Measurements from ENCODE around the gene FGD2. TPM values are rescaled to one million over a fixed set of nuclear protein-coding genes. Genes with fewer than 3 reads are reported as not detected.
A peak's percentile ranks its signal among the peaks of the same experiment; 100 is the strongest.

Gene FGD2
- total RNA-seq, 2 donors from 2014 or later = not detected

DNA sequence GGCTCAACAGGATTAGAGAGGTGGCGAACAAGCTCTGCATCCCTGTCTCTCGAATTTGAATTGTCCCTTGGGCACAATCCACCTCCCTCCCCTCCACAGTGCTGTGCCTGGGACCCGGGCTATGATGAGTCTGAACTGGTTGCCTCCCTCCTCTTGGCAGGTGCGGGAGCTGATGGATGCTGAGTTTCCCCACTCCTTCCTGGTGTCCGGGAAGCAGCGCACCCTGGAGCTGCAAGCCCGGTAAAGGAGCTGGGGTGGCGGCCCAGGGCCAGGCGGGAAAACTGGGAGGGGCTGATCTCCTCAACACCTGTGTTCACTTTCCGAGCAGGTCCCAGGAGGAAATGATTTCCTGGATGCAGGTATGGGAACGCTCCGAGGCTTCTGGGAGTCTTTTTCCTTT lies 14.9 kb downstream of the FGD2 start:
- Histone ChIP-seq H3K4me3 (ENCODE audit: low read length) (no peak overlapping the region), H3K4me1 (ENCODE audit: control insufficient read depth, insufficient read depth, low read length) (peaks cover 8% of the 10 kb centered on the region), H3K9me3 (ENCODE audit: control insufficient read depth, low read length) (no peaks in the 10 kb centered on the region), H3K9ac (ENCODE audit: extremely low read depth, low read length, poor library complexity, severe bottlenecking) (no peak overlapping the region), H3K36me3 (ENCODE audit: control insufficient read depth, insufficient read depth, low read length) (no peaks in the 10 kb centered on the region), H3K27ac (ENCODE audit: low read depth, low read length) (no peak overlapping the region), H3K27me3 (ENCODE audit: control insufficient read depth, insufficient read depth, low read length, poor library complexity, severe bottlenecking) (no peaks in the 10 kb centered on the region)
- no peaks in the 10 kb centered on the region for H3K27me3 Mint-ChIP-seq (ENCODE audit: insufficient read depth)
- peaks cover 16% of the 10 kb centered on the region for H3K4me1 Mint-ChIP-seq
- H3K27ac Mint-ChIP-seq = no peak overlapping the region
- TF ChIP-seq, protein P1, sequence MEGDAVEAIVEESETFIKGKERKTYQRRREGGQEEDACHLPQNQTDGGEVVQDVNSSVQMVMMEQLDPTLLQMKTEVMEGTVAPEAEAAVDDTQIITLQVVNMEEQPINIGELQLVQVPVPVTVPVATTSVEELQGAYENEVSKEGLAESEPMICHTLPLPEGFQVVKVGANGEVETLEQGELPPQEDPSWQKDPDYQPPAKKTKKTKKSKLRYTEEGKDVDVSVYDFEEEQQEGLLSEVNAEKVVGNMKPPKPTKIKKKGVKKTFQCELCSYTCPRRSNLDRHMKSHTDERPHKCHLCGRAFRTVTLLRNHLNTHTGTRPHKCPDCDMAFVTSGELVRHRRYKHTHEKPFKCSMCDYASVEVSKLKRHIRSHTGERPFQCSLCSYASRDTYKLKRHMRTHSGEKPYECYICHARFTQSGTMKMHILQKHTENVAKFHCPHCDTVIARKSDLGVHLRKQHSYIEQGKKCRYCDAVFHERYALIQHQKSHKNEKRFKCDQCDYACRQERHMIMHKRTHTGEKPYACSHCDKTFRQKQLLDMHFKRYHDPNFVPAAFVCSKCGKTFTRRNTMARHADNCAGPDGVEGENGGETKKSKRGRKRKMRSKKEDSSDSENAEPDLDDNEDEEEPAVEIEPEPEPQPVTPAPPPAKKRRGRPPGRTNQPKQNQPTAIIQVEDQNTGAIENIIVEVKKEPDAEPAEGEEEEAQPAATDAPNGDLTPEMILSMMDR (conservative IDR thresholded peaks at IDR 0.05) = no peak
- 67 to 76% methylated on average over 7 to 12 of the region's 12 CpGs for WGBS, 2 experiments (ENCODE audit: insufficient coverage in 1 of 2, insufficient read length in 1 of 2)
- no peaks in the 10 kb centered on the region for H3K36me3 Mint-ChIP-seq (ENCODE audit: low read depth)
- DNase-seq = peak; percentile 65
- no peak overlapping the region for H3K4me3 Mint-ChIP-seq
- H3K9me3 Mint-ChIP-seq = no peaks in the 10 kb centered on the region

DNA sequence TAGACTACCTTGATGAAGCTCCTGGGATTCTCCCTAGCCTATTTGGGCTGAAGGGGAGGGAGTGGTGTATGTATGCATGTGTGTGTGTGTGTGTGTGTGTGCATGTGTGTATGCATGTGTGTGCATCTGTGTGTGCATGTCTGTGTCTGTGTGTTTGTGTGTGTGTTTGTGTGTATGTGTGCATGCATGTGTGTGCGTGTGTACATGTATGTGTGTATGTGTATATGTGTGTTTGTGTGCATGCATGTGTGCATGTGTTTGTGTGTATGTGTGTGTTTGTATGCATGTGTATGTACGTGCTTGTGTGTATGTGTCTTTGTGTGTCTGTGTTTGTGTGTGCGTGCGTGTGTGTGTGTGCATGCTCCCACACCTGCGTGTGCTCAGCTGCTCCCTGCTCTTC lies 15.4 kb downstream of the FGD2 start:
- Histone ChIP-seq H3K27ac (ENCODE audit: low read depth, low read length) (no peak overlapping the region), H3K9me3 (ENCODE audit: control insufficient read depth, low read length) (no peaks in the 10 kb centered on the region), H3K36me3 (ENCODE audit: control insufficient read depth, insufficient read depth, low read length) (no peaks in the 10 kb centered on the region), H3K4me1 (ENCODE audit: control insufficient read depth, insufficient read depth, low read length) (peaks cover 8% of the 10 kb centered on the region), H3K9ac (ENCODE audit: extremely low read depth, low read length, poor library complexity, severe bottlenecking) (no peak overlapping the region), H3K27me3 (ENCODE audit: control insufficient read depth, insufficient read depth, low read length, poor library complexity, severe bottlenecking) (no peaks in the 10 kb centered on the region), H3K4me3 (ENCODE audit: low read length) (no peak overlapping the region)
- Mint-ChIP-seq H3K27ac (no peak overlapping the region), H3K9me3 (no peaks in the 10 kb centered on the region), H3K4me1 (peaks cover 16% of the 10 kb centered on the region), H3K27me3 (ENCODE audit: insufficient read depth) (peaks cover under 1% of the 10 kb centered on the region), H3K4me3 (no peak overlapping the region), H3K36me3 (ENCODE audit: low read depth) (no peaks in the 10 kb centered on the region)
- 92 to 100% methylated on average over 2 to 5 of the region's 5 CpGs for WGBS, 2 experiments (ENCODE audit: insufficient coverage in 1 of 2, insufficient read length in 1 of 2)
- TF ChIP-seq, protein P1 (conservative IDR thresholded peaks at IDR 0.05) = no peak
- DNase-seq = peak; percentile 18

DNA sequence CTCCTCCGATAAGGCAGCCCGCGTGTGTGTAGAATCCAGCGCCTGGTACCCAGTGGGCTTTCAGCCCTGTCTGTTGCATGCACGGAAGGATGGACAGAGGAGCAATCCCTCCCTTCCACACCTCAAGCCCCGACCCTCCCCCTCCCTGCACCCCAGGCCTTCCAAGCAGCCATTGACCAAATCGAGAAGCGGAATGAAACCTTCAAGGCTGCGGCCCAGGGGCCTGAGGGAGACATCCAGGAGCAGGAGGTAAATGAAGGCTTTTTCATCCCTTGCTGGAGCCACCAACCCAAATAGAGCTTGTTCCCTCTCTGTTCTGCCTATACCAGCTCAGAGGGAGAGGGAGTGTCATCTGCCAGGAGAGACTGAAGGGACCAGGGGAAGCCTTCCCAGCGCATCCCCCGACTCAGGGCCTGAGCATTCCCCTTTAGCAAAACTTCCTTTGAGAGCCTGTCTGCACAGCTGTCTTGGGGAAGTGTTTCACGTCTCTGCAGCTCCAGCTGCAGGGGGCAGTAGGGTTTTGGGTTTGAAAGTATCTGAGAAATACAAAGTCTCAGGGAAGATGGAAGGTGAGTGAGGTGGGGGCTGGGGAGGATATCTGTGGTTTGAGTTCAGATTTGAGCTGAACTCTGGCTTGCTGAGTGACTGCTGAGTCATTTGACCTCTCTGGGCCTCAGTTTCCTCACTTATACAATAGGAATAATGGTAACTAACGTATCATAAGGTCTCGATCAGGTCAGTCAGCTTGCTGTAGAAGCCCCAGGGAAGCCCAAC lies 16.1 kb downstream of the FGD2 start:
- 65 to 75% methylated on average over 8 to 13 of the region's 14 CpGs for WGBS, 2 experiments (ENCODE audit: insufficient coverage in 1 of 2, insufficient read length in 1 of 2)
- Histone ChIP-seq H3K9me3 (ENCODE audit: control insufficient read depth, low read length) (no peaks in the 10 kb centered on the region), H3K27ac (ENCODE audit: low read depth, low read length) (no peak overlapping the region), H3K4me1 (ENCODE audit: control insufficient read depth, insufficient read depth, low read length) (peaks cover 8% of the 10 kb centered on the region), H3K4me3 (ENCODE audit: low read length) (no peak overlapping the region), H3K36me3 (ENCODE audit: control insufficient read depth, insufficient read depth, low read length) (no peaks in the 10 kb centered on the region), H3K27me3 (ENCODE audit: control insufficient read depth, insufficient read depth, low read length, poor library complexity, severe bottlenecking) (no peaks in the 10 kb centered on the region), H3K9ac (ENCODE audit: extremely low read depth, low read length, poor library complexity, severe bottlenecking) (no peak overlapping the region)
- H3K4me3 Mint-ChIP-seq = no peak overlapping the region
- H3K4me1 Mint-ChIP-seq = peaks cover 16% of the 10 kb centered on the region
- TF ChIP-seq, protein P1 (conservative IDR thresholded peaks at IDR 0.05) = peak; percentile 75
- H3K36me3 Mint-ChIP-seq (ENCODE audit: low read depth) = no peaks in the 10 kb centered on the region
- H3K9me3 Mint-ChIP-seq = no peaks in the 10 kb centered on the region
- peaks cover 2% of the 10 kb centered on the region for H3K27me3 Mint-ChIP-seq (ENCODE audit: insufficient read depth)
- no peak overlapping the region for H3K27ac Mint-ChIP-seq
- DNase-seq = peak; percentile 84

Measured in endodermal cell (in vitro differentiated cells).